WERI-Rb-1 (cell line): ENCODE measurements around the gene CCL8.

ENCODE experiments used
- DNase-seq: peaks from one replicate; pipeline ENCODE4 v3.0.0-alpha.2; 2020
- H3K27ac ChIP-seq: fragments of 250-450 bp; sonication (Bioruptor Pico); 2 replicates; pipeline ENCODE4 v1.5.1; 2020; ENCODE audit warnings: mild to moderate bottlenecking, moderate library complexity
- H3K27me3 ChIP-seq: fragments of 250-450 bp; sonication (Bioruptor Pico); 2 replicates; pipeline ENCODE4 v1.5.1; 2021; ENCODE audit warnings: mild to moderate bottlenecking, low read depth, moderate library complexity; ENCODE audit not compliant: insufficient read depth, severe bottlenecking
- H3K36me3 ChIP-seq: fragments of 250-450 bp; sonication (Bioruptor Pico); 2 replicates; pipeline ENCODE4 v1.5.1; 2020; ENCODE audit warnings: mild to moderate bottlenecking, moderate library complexity
- H3K4me3 ChIP-seq: 2 replicates; pipeline ENCODE4 v1.5.1; 2011; ENCODE audit warnings: low read depth, mild to moderate bottlenecking, control low read depth, low read length
- H3K9me3 ChIP-seq: fragments of 250-450 bp; sonication (Bioruptor Pico); 2 replicates; pipeline ENCODE4 v1.5.1; 2021; ENCODE audit warnings: mild to moderate bottlenecking, moderate library complexity; ENCODE audit not compliant: severe bottlenecking
- TF ChIP-seq, protein P1 (sequence below): IDR thresholded peaks from 2 replicates; pipeline ENCODE4 v1.5.1; 2011; ENCODE audit warnings: low read depth, mild to moderate bottlenecking, control low read depth, inconsistent platforms, low read length

The CCL8 gene

DNA sequence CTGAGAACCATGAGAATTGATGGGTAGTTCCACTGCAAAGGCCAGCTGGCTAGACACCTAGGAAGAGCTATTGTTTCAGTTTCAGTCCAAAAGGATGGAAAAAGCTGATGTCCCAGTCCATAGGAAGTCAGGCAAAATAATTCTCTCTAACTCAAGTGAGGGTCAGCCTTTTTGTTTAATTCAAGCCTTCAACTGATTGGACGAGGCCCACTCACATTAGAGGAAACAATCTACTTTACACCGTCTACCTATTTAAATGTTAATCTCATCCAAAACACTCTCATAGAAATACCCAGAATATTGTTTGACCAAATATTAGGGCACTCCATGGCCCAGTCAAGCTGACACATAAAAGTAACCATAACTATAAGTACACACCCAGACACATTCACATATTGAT is 22.7 kb downstream of the CCL8 start:
- TF ChIP-seq, protein P1, sequence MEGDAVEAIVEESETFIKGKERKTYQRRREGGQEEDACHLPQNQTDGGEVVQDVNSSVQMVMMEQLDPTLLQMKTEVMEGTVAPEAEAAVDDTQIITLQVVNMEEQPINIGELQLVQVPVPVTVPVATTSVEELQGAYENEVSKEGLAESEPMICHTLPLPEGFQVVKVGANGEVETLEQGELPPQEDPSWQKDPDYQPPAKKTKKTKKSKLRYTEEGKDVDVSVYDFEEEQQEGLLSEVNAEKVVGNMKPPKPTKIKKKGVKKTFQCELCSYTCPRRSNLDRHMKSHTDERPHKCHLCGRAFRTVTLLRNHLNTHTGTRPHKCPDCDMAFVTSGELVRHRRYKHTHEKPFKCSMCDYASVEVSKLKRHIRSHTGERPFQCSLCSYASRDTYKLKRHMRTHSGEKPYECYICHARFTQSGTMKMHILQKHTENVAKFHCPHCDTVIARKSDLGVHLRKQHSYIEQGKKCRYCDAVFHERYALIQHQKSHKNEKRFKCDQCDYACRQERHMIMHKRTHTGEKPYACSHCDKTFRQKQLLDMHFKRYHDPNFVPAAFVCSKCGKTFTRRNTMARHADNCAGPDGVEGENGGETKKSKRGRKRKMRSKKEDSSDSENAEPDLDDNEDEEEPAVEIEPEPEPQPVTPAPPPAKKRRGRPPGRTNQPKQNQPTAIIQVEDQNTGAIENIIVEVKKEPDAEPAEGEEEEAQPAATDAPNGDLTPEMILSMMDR = no peak
- Histone ChIP-seq H3K27me3 (peaks cover 86% of the 10 kb centered on the region), H3K9me3 (no peaks in the 10 kb centered on the region), H3K36me3 (no peaks in the 10 kb centered on the region), H3K27ac (no peak overlapping the region), H3K4me3 (no peak overlapping the region)
- no peak for DNase-seq

DNA sequence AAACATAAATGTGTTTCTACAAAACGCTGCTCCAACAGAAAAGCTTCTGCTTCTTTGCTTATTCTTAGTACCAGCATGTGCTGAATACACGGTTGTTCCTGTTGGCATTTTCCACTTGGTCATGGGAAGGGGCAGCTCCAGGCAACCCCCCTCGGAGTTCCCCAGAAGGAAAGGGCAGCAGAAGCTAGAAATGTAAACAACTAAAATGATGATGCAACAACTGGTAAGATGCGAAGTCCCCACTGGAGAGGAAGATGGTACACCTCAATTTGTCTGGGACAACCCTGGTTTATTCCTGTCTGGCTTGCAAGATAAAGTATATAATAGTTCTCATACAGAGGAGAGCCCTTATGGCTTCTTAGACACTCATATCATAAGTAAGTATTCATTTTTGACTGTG is 27.8 kb downstream of the CCL8 start:
- Histone ChIP-seq H3K4me3 (no peak overlapping the region), H3K27ac (no peak overlapping the region)

DNA sequence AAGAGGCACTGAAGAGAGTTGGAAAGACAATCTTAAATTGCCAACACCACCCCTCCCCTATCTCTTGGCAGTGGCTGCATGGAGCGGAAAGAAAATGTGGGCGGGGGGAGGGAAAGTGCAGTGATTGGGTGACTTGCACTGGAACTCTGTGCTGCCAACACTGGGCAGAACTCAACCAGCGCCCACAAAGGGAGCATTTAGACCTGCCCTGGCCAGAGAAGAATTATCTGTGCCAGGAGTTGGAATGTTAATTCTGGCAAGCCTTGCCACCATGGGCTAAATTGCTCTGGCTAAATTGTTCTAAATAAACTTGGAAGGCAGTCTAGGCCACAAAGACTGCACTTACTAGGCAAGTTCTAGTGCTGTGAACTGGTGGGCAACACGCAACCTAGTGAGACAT is 30.5 kb downstream of the CCL8 start:
- H3K9me3 ChIP-seq = no peaks in the 10 kb centered on the region
- no peak overlapping the region for H3K4me3 ChIP-seq
- H3K27me3 ChIP-seq = peaks cover 74% of the 10 kb centered on the region
- H3K27ac ChIP-seq = no peak overlapping the region
- H3K36me3 ChIP-seq = no peaks in the 10 kb centered on the region
- no peak for DNase-seq
- TF ChIP-seq, protein P1 = no peak

More for the DNA sequence above, 27.8 kb downstream of the CCL8 start:
- DNase-seq = no peak
- Histone ChIP-seq H3K36me3 (no peaks in the 10 kb centered on the region), H3K27me3 (peaks cover 71% of the 10 kb centered on the region), H3K9me3 (no peaks in the 10 kb centered on the region)
- TF ChIP-seq, protein P1 = no peak

DNA sequence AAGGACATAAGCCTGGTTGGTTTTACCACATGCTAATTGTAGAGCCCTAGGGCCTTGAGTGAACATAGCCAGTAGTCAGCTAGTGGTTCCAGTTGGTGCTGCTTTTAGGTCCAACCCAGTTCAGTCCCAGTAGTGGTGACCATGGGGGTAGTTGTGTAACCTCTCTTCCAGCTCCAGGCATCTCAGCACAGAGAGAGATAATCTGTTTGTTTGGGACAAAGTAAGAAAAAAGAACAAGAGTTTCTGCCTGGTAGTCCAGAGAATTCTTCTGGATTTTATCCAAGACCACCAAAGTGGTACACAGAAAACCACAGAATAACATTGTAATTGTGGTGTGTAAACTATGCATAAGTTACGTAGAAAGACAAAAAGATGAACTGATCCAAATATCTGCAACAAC is 31.9 kb downstream of the CCL8 start:
- Histone ChIP-seq H3K9me3 (no peaks in the 10 kb centered on the region), H3K27ac (no peak overlapping the region), H3K4me3 (no peak overlapping the region), H3K27me3 (peaks cover 75% of the 10 kb centered on the region), H3K36me3 (no peaks in the 10 kb centered on the region)
- DNase-seq = no peak
- TF ChIP-seq, protein P1 = no peak

DNA sequence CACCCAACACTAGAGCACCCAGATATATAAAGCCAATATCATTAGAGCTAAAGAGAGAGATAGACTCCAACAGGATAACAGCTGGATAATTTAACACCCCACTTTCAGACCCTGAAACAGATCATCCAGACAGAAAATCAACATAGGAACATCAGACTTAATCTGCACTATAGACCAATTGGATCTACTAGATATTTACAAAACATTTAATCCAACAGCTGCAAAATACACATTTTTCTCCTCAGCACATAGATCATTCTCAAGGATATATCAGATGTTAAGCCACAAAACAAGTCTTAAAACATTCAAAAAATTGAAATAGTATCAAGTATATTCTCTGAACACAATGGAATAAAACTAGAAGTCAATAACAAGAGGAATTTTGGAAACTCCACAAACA is 33.0 kb downstream of the CCL8 start:
- Histone ChIP-seq H3K27ac (no peak overlapping the region), H3K9me3 (no peaks in the 10 kb centered on the region), H3K27me3 (peaks cover 77% of the 10 kb centered on the region), H3K36me3 (no peaks in the 10 kb centered on the region), H3K4me3 (no peak overlapping the region)
- no peak for DNase-seq
- TF ChIP-seq, protein P1 = no peak

DNA sequence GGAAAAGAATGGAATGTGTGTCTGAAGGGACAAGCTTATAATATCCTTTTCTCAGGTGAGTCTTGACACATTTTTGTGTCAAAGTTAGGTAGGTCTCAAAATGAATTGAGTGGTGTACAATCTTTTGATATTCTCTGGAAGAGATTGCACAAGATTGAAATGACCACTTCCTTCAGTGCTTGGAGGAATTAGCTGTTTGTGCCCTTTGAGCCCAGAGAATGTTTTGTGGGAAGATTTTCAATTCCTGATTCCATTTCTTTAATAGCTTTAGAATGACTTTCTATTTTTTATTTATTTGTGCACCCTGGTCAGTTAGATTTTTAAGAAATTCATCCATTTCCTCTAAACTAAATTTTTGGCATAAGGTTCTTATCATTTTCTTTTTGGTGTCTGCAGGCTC is 35.4 kb downstream of the CCL8 start:
- H3K36me3 ChIP-seq = no peaks in the 10 kb centered on the region

More for the DNA sequence above, 35.4 kb downstream of the CCL8 start:
- no peak overlapping the region for H3K4me3 ChIP-seq
- no peak for DNase-seq
- H3K27ac ChIP-seq = no peak overlapping the region
- H3K9me3 ChIP-seq = no peaks in the 10 kb centered on the region
- peaks cover 86% of the 10 kb centered on the region for H3K27me3 ChIP-seq
- TF ChIP-seq, protein P1 = no peak
